UCSD-AML1 (cell line): ENCODE results near the gene MBTPS1.

ENCODE experiments used
- DNase-seq: peaks from one replicate; lab custom pipeline; 2025; ENCODE audit not compliant: unreplicated experiment; lab: John Stamatoyannopoulos, UW

The MBTPS1 gene

DNA sequence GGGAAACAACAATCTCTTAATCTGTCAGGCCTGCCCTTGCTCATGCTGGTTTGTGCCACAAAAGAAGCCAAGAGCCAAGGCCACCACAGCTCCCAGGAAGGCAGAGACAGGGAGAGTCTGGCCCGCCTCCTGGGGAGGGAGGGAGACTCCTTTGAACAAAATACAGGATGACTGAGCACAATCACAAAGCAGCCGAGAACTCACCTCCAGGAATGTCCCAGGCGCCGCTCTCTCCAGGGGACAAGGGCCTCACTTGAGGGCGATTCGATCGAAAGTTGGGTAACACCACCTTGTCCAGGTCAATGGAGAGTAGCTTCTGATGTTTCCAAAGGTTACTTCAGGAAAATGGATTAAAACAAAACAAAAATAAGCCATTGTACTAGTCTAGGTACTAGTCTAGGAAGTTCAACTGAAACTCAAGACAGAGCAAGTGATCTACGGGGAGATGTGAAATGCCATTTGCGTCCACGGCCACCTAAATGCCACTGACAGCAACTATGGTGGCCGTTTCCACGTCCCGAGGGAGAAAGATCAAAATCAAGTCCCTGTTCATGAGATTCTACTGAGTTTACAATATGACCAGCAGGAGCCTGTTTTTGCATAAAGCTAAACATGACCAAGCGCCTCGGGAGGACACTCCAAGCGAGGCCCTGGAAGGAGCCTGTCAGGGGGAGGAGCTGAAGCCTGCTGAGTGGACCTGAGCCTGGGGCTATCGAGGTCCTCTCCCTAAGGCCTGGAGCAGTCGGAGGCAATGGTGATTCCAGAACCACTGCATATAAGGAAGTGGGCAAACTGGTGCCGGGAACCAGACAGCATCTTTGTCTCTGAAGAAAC lies 60.7 kb downstream of the MBTPS1 start:
- no peak for DNase-seq

DNA sequence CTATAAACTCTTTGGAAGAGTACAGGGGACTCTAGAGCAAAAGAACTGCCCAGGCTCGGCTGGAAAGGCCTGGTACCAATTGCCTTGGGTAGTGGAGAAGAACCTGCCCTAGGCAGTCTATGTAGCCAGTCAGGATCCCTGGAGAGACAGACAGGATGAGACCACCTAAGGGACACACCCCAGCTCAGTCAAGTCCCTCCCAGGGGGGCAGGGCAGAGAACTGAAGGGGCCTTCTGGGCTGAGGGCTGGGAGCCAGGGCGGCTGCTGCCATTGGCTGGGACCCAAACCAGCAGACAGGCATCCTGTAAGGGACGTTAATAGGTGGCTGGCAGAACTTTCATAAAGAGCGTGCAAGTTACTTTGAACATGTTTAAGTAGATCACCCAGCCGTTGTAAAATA lies 61.4 kb downstream of the MBTPS1 start:
- no peak for DNase-seq

DNA sequence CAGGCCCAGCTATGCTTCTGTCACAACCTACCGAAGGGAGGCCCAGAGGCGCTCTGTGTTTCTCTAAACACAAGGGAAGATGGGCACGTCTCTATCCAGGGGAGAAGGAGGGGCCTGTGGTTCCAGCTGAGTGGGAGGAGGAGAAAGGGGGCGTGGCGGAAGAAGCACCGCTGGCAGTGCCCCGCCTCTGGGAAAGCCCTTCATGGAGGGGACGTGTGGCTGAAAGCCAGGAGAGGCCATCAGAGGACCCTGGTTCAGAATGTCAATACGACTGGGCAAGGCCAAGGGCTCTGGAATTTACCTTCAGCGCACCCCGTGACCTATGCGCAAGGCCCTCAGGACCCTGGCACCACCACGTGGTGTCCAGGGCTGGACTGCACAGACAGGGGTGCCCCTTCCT lies 61.8 kb downstream of the MBTPS1 start:
- DNase-seq, result no peak

DNA sequence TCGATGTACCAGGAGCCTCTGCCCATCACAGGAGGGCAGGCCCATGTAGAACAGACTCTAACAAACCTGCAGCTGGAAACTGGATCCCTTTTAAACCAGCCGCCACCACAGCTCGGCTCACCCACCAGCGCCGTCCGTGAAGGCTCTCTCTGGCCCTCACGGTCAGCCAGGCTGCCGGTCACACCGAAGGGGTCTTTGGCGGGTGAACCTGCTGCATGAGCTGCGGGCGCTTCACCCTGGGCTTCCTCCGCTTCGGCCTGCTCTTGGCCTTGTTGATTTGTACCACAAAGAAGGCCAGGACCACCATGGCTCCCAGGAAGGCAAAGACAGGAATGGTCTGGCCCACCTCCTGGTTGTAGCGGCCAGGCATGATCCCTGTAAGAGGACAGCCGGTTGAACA lies 62.5 kb downstream of the MBTPS1 start:
- DNase-seq, result no peak

DNA sequence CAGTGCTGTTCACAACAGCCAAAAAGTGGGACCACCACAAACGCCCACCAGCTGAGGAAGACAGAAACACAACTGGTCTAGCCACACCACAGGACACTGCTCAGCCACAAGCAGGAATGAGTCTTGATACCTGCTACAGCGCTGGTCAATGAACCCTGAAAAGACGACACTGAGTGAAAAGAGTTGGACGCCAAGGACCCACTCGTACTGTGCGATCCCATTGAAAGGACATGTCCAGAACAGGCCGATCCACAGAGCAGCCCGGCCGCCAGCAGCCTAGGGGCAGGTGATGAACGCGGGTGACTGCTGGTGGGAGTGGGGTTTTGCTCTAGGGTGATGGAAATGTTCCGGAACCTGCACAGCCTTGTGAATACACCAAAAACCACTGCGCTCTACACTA lies 63.5 kb downstream of the MBTPS1 start:
- no peak for DNase-seq

DNA sequence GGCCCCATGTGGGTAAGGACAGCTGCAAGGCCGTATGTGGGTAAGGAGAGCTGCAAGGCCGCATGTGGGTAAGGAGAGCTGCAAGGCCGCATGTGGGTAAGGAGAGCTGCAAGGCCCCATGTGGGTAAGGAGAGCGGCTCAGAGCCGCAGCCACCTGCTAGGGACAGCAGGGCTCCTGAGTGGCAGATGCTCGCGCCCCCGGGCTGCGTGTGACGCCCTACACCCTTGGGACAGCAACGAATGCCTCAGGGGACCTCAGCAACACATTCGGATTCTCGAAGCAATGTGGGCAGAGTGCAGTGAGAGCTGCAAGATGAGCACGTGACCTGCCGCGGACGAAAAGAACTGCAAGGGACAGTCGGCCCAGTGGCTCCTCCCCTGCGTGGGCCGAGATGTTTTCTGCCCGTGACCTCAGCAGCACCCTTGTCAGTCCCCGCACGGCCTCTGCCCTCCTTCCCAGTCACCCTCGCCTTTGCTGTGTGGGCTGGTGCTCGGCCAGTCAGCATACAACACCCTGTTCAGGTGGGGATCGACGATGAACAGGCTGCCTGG lies 64.6 kb downstream of the MBTPS1 start:
- no peak for DNase-seq

DNA sequence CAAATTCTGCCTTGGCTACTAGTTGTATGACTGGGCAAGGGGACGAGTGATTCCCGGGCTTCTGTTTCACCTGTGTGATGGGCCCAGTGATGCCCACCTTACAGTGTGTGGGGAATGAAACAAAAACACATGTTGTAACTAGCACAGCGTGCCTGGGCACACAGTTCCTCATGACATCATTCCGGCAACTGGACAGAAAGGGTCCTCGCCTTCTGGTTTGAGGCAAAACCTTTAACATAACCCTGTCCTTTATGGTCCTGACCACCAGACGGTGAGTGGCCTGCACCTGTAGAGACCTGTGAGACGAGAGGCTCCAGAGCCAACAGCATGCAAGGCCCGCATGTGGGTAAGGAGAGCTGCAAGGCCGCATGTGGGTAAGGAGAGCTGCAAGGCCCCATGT lies 66.4 kb downstream of the MBTPS1 start:
- no peak for DNase-seq

DNA sequence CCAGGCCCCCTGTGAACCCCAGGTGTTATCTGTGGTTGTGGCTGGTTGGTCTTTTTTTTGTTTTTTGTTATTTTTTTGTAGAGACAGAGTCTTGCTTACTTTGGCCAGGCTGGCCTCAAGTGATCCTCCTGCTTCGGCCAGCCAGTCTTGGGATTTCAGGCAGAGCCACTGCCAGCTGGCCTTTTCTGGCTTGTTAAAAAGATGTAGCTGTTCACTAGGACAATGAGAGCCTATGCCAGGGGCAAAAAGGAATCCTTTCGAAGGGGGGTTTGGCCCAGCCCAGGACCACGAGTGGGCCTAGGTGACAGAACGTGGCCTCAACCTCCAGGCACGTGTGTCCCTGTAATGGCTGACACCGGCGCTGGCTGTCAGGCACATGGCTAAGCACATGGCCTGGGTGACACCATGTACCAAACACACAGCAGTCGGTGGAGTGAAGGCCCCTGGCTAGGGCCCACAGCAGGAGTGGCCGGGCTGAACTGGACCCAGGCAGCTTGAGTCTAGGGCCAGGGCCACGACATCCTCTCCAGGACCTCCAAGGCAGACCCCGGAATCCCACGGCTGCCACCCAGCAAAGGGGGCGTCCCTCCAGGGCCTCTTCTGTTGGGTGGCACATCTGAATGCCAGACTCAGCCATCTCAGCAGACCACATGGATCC lies 67.2 kb downstream of the MBTPS1 start:
- DNase-seq, result no peak

DNA sequence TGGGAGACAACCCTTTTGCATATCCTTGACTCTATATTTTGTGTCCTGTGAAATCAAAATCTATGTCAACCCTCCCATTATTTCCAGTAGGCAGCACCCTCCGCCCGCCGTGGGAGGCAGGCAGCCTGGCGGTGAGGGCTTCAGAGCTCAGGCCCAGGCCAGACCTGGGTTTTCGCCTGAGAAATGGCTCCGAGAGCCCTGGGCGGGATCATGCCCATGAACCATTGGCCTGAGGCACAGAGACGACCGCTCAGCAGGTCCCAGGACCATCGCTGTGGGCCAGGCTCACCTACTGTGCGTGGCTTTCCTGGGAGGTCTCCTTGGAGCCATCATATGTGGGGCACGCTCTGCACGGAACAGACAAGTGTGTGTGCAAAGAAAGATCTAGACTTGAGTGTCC lies 67.9 kb downstream of the MBTPS1 start:
- no peak for DNase-seq

DNA sequence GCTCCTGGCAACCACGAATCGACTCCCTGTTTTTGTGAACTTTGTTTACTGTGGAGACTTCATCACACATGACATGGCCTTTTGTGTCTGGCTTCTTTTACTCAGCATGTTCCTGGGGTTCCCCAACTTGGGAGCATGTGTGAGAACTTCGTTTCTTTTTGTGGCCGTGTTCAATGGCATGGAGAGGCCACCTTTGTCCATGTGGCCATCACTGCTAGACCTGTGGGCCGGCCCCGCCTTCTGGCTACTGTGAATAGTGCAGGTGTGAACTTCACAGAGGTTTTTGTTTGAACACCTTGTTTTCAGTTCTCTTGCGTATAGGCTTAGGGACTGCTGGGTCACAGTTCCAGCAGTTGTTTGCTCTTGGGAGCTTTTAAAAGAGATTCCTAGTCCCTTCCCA lies 68.5 kb downstream of the MBTPS1 start:
- no peak for DNase-seq

DNA sequence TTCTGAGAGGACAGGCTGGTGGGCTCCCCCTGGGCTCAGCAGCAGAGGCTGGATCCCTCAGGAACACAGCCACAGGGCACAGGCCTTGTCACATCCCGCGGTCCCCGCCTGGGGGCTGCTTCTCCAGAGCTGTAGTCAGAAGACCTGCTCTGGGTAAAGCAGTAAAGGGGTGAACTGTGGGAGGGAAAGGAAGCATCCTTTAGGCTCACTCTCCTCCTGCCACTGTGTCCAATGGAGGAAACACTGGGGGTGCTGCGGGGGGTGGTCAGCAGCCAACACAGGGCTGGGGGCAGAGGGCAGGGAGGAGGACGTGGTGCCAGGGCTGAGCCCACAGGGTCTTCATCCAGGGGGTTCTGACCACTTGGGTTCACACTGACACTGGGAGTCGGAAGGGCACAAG lies 69.1 kb downstream of the MBTPS1 start:
- no peak for DNase-seq

DNA sequence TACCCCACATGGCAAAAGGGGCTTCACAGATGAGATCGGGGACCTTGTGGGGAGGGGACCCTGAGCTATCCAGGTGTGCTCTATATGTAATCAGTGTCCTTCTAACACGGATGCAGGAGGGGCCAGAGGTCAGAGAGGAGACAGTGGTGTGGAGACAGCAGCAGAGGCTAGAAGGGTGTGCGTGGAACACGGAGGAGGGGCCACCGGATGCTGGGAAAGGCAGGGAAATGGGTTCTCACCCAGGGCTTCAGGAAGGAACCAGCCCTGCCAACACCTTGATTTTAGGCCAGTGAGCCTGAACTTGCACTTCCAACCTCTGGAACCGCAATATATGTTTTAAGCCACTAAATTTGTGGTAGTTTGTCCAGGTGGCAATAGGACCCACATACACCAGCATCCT lies 69.5 kb downstream of the MBTPS1 start:
- no peak for DNase-seq

DNA sequence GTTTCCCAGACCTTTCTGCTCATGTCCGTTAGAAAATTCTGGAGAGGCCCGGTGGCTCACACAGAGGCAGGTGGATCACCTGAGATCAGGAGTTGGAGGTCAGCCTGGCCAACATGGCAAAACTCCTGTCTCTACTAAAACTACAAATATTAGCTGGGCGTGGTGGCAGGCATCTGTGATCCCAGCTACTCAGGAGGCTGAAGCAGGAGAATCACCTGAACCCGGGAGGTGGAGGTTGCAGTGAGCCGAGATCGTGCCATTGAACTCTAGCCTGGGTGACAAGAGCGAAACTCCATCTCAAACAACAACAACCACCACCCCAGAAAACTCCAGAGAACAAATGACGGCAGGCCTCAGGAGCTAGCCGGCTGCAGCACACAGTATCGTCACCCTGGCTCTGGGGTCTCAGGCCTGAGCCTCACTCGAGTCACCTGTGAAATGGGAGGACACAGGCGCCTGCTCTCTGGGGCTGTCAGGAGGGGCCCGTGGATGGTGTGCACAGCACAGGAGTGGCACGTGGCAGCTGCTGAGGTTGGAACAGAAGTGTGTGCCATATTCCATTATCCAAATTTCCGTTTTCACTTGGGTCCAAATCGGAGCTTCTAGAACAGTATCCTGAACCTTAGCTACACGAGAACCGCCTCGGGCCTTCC lies 70.8 kb downstream of the MBTPS1 start:
- DNase-seq, result no peak

DNA sequence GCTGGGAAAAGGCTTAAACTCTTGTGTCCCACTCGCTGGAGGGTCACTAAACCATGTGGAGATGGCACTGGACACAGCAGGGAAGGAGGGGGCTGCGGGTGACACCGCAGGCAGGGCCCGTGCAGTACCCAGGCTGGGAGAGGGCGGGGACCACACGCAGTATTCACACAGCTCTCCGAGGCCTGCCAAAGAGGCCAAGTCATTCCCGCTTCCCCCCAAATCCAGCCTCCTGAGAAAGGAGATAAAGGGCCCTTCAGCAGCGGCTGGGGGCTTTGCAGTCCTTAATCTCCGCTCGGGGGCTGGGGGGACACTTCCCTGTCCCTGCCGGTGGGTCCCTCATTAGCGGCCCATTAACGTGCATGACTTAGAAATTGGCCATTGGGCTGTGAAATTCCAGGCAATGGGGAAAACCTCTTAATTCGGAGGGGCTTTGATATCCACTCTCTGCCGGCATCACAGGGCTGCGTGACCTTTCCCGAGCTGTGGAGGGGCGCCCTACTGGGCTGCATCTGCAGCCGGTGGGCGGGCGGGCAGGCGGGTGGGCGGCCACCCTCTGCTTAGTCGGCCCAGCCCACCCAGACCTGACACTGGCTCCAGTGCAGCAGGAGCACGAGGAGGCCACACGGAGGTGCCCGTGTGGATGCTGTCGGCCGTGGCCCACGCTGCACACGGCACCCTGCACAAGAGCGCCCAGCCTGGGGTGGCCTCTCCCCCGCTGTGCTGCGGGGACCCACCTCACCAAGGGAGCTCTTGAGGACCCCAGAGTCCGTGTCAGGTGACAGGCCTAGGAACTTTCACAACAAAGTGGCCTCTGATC lies 71.5 kb downstream of the MBTPS1 start:
- no peak for DNase-seq

DNA sequence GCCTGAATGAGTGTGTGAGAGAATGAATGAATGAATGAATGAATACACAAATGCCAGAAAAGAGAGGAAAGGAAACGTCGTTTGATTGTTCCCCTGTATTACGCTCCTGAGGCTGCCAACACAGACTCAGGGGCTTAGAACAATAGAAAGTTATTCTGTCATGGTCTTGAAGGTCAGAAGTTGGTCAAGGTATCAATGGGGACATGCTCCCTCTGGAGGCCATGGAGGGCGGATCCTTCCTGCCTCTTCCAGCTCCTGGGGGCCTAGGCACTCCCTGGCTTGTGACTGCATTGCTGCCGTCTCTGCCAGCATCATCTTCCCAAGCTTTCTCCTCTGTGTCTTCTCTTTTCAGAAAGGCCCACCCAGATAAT lies 72.6 kb downstream of the MBTPS1 start:
- DNase-seq, result peak; percentile 23

DNA sequence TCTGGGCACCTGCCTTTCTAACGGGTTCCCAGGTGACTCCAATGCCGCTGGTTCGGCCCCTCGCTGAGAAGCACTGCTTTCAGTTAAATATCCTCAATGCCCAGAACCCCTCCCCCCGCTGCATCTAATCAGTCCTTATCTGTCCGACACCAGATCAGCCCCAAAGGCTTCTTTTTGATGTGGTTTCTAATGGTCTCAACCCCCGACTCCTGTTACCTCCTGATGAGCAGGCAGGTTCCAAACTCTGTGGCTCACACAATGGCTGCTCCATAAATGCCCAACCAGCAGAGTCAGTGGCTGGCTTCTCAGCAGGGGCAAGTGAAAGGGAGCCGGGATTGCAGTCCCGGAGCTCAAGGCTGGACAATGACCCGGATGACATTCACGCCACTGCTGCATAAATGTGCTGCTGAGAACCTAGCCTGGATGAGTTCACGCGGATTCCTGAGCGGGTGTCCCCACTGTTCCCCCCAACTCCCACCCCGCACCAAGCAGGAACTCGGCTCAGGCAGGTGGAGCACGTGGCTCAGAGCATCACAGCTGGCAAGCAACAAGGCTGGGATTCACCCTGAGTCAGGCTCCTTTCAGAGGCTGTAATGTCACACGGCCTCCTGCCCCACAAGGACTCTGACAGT lies 73.1 kb downstream of the MBTPS1 start:
- DNase-seq, result no peak

DNA sequence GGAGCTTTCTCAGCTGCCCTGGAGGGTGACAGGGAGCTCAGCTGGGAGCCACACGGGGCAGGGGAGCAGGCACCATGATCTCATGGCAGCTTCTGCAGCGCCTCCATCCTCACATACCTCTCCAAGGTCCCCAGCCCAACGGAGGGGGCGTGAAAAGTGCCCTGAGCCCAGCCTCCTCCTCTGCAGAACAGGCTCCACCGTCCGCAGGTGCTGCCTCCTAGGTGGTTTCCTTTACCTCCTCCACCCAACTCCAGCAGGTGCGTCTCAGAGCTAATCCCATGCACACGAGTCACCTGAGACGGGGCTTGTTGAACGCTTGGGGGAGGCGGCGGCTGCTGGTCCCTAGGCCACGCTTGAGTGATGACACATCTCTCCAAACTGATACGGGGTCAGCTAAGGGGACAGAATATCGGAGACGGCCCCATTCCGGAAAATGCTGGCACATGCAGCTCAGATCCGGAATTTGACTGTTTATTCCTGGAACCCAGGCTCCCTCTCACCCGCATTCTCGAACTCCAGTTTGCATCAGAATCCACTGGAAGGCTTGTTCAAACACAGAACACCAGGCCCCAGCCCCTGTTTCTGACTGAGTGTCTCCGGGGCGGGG lies 73.8 kb downstream of the MBTPS1 start:
- DNase-seq, result no peak

DNA sequence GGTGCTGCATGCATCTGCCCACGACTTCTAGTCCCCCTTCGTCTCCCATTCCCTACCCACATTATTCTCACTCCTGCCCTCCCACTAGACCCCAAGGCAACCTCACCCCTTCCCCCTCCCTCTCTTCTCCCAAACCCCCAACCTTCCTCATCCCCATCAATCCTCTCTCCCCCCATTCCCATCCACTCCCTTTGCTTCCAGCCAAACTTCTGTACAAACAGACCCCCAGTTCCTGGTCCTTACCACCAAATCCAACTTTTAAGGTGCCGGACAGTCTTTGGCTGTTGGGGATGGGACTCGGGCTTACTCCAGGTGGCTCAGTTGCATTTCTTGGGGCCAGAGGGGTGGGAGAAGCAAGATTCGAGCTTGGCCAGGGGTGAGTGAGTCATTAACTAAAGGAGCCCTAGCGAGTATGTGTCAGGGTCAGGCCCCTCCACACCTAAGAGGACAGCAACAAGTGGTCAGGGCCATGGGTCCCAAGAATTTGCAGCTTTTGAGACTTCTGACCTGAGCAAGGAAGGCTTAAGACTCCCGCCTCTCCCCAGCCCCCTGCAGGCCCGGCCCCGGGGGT lies 74.3 kb downstream of the MBTPS1 start, which contains the start of gene SLC38A8:
Gene SLC38A8, minus strand, starts transcription at position 488 of the 571 bp plus-strand sequence. CDS start 638 bp downstream, outside the sequence.
- no peak for DNase-seq

DNA sequence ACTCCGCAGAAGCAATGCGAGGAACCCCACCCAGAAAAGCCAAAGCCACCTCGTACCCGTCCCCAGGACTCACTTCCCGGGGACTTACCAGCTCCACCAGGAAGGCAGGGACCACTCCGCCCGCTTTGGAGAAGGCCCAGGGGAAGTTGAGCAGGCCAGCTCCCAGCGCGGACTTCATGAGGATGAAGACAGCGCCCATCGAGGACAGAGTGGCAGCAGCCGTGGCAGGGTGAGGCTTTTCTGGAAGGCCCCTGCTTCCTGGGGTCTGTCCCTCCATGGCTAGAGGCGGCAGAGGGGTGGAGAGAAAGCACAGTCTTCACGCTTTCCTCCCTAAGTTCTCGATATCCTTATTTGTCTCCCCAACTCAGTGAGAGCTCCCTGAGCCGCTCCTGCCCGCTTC lies 74.9 kb downstream of the MBTPS1 start:
- no peak for DNase-seq
